MM.1S (cell line): ENCODE measurements around the gene EMILIN1.

Source experiments
- CTCF ChIP-seq: fragments of 300-600 bp; sonication (generic); IDR thresholded peaks from 2 replicates; pipeline ENCODE4 v1.5.1; 2016; ENCODE audit warnings: antibody characterized with exemption, low read length, mixed read lengths
- EZH2 ChIP-seq: fragments of 300-600 bp; sonication (generic); optimal IDR thresholded peaks from 2 replicates; pipeline ENCODE3; 2017; ENCODE audit warnings: low read depth, mild to moderate bottlenecking, antibody characterized with exemption, low read length, mixed read lengths
- EZH2phosphoT487 ChIP-seq: fragments of 300-600 bp; sonication (generic); IDR thresholded peaks from 2 replicates; pipeline ENCODE4 v1.6.1; 2018; ENCODE audit warnings: antibody characterized with exemption, low read length

- TF ChIP-seq CTCF (no peak), EZH2 (no peak), EZH2phosphoT487 (no peak)
Measured at GRCh38 chr2:27122791-27123190, 44.4 kb downstream of the EMILIN1 start.
